B cell (primary cell): Measurements from ENCODE around the gene C5orf15. TPM values are rescaled to one million over a fixed set of nuclear protein-coding genes. Genes with fewer than 3 reads are reported as not detected.

Experiments
- ATAC-seq: fragments of 200-7000 bp; cut with Tn5 transposase; one replicate; pipeline ENCODE4 v1.10.0; 2021; ENCODE audit warnings: low read depth, mild to moderate bottlenecking, moderate number of reproducible peaks, moderate library complexity
- CTCF ChIA-PET: fragments of 350-600 bp; sonication (Branson Sonifier 250); formaldehyde crosslinking; loops from one replicate; lab custom pipeline; 2021; ENCODE audit warnings: antibody characterized with exemption, inconsistent platforms; lab: Charles Lee
- POLR2A ChIA-PET: fragments of 350-600 bp; sonication (Branson Sonifier 250); formaldehyde crosslinking; loops from one replicate; lab custom pipeline; 2021; ENCODE audit warnings: antibody characterized with exemption; lab: Charles Lee
- DNase-seq: peaks from one replicate; pipeline ENCODE4 v3.0.0; 2013
- H2AFZ ChIP-seq: 2 replicates; pipeline ENCODE4 v1.6.1; 2012; ENCODE audit warnings: mild to moderate bottlenecking, low read depth, low read length; ENCODE audit not compliant: insufficient read depth, poor library complexity, severe bottlenecking
- H3K27ac ChIP-seq, 2 donors: 1 replicate in 1 of 2; 2 replicates in 1 of 2; pipeline ENCODE4 v1.5.1; 2012 to 2013; ENCODE audit warnings: low read length in 2 of 2, mild to moderate bottlenecking in 2 of 2, moderate library complexity in 1 of 2
- H3K27me3 ChIP-seq, 4 experiments: fragments of 200-600 bp in 1 of 4; sonication (generic) in 1 of 4; replicated peaks in 1 of 4; 1 replicate in 2 of 4; 2 replicates in 2 of 4; pipeline versions ENCODE4 v1.6.1 to v1.7.0; 2013 to 2016; ENCODE audit warnings: low read length in 3 of 4, mild to moderate bottlenecking in 2 of 4, mixed read lengths in 1 of 4, moderate library complexity in 1 of 4; ENCODE audit not compliant: insufficient read depth in 4 of 4, control insufficient read depth in 3 of 4; ENCODE audit errors: control extremely low read depth in 1 of 4
- H3K36me3 ChIP-seq, 2 experiments: replicated peaks in 1 of 2; 1 replicate in 1 of 2; 2 replicates in 1 of 2; pipeline versions ENCODE4 v1.6.1 to v1.7.1; 2013; ENCODE audit warnings: low read length in 1 of 2; ENCODE audit not compliant: insufficient read depth in 2 of 2, control insufficient read depth in 1 of 2; ENCODE audit errors: control extremely low read depth in 1 of 2, extremely low read depth in 1 of 2
- H3K4me1 ChIP-seq, 2 donors: fragments of 200-600 bp in 1 of 2; sonication (generic) in 1 of 2; 1 replicate in 1 of 2; 2 replicates in 1 of 2; pipeline versions ENCODE4 v1.5.1 to v1.6.1; 2013 to 2017; ENCODE audit warnings: low read length in 2 of 2; ENCODE audit not compliant: control insufficient read depth in 2 of 2, insufficient read depth in 2 of 2
- H3K4me2 ChIP-seq: replicated peaks from 2 replicates; pipeline ENCODE3; 2012; ENCODE audit warnings: mild to moderate bottlenecking, low read depth, low read length; ENCODE audit not compliant: poor library complexity, severe bottlenecking
- H3K4me3 ChIP-seq, 5 experiments: fragments of 200-600 bp in 1 of 5; sonication (generic) in 1 of 5; 1 replicate in 3 of 5; 2 replicates in 2 of 5; pipeline versions ENCODE4 v1.5.1 to v1.7.0; 2011 to 2016; ENCODE audit warnings: low read length in 4 of 5, mild to moderate bottlenecking in 4 of 5, low read depth in 2 of 5, control low read depth in 1 of 5, moderate library complexity in 1 of 5; ENCODE audit not compliant: insufficient read depth in 1 of 5; ENCODE audit errors: control extremely low read depth in 1 of 5, extremely low read depth in 1 of 5
- H3K79me2 ChIP-seq: fragments of 200-600 bp; sonication (generic); one replicate; pipeline ENCODE4 v1.6.0; 2016; ENCODE audit warnings: low read length; ENCODE audit not compliant: control insufficient read depth, insufficient read depth
- H3K9ac ChIP-seq: fragments of 200-600 bp; sonication (generic); 2 replicates; pipeline ENCODE4 v1.6.1; 2017; ENCODE audit warnings: mild to moderate bottlenecking, low read length, moderate library complexity
- H3K9me3 ChIP-seq, 3 donors: one replicate each; pipeline versions ENCODE4 v1.6.1 to v1.7.1; 2013; ENCODE audit warnings: low read length in 2 of 3; ENCODE audit not compliant: control insufficient read depth in 2 of 3, insufficient read depth in 1 of 3; ENCODE audit errors: control extremely low read depth in 1 of 3
- H4K20me1 ChIP-seq: 2 replicates; pipeline ENCODE4 v1.6.0; 2012; ENCODE audit warnings: mild to moderate bottlenecking, low read length; ENCODE audit not compliant: insufficient read depth, control insufficient read depth, poor library complexity, severe bottlenecking
- H3K27ac Mint-ChIP-seq: one replicate; pipeline ENCODE4 v1.8.0; 2021; ENCODE audit warnings: mixed read lengths
- H3K27me3 Mint-ChIP-seq: one replicate; pipeline ENCODE4 v1.8.0; 2021; ENCODE audit warnings: mixed read lengths
- H3K4me1 Mint-ChIP-seq: one replicate; pipeline ENCODE4 v1.8.0; 2021; ENCODE audit warnings: mixed read lengths
- H3K4me3 Mint-ChIP-seq: one replicate; pipeline ENCODE4 v1.8.0; 2021; ENCODE audit warnings: mixed read lengths
- H3K9me3 Mint-ChIP-seq: one replicate; pipeline ENCODE4 v1.8.0; 2022; ENCODE audit warnings: mixed read lengths; ENCODE audit not compliant: insufficient read depth
- EZH2 ChIP-seq: IDR thresholded peaks from 2 replicates; pipeline ENCODE4 v1.6.1; 2012; ENCODE audit warnings: borderline replicate concordance, low read depth, mild to moderate bottlenecking, moderate library complexity, low read length; ENCODE audit not compliant: insufficient read depth, poor library complexity, severe bottlenecking
- WGBS: methylation state at CpG from one replicate; pipeline ENCODE4 v1.1.5; 2013; ENCODE audit warnings: missing lambda C conversion rate; ENCODE audit not compliant: insufficient coverage; 5-methylcytosine and 5-hydroxymethylcytosine counted together
- intact Hi-C: fragments of 100-400 bp; cut with micrococcal nuclease; formaldehyde crosslinking; loops from one replicate; pipeline ENCODE4 v1.10.0; 2022
- polyA plus RNA-seq: library from polyadenylated mRNA; depleted of rRNA; stranded (reverse); fragments of >200 nt; gene quantifications from 2 replicates; pipeline ENCODE4 v1.2.3, GENCODE V29; 2012
- total RNA-seq, 2 donors: library from RNA; stranded (reverse); fragments of 120-200 nt in 1 of 2; gene quantifications; 1 replicate in 1 of 2; 2 replicates in 1 of 2; pipeline versions ENCODE4 v1.2.3 to v1.2.4, GENCODE V29; 2013 to 2022
- TF ChIP-seq, protein P1 (sequence below): fragments of 200-600 bp; IDR thresholded peaks from one replicate; pipeline ENCODE4 v1.8.0; 2022; ENCODE audit warnings: antibody characterized with exemption, mild to moderate bottlenecking

Gene C5orf15
- total and polyA plus RNA-seq, 2 donors (not counting 1 experiment from before 2014, with no cell fraction given), result 22.7 to 28.2 TPM

DNA sequence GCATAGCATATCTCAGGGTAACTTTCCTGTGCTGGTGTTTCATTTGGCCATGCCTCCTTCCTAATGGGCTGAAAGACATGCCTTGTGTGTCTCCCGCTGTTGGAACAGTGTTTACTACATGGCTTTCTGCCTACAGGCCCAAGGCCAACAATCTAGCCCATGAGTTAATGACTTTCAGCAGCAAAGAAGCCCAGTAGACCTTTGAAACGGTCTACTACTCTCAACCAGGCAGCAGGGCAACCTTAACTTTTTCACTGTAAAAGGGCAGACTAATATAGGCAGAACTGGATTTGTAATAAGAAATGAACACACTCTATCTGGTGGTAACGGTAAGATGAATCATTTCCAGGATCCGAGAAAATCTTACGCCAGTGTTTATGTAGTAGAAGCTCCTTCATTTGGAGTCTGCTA is 21.0 kb downstream of the C5orf15 start:
- no peak overlapping the region for H3K27ac ChIP-seq
- Mint-ChIP-seq H3K27me3 (no peaks in the 10 kb centered on the region), H3K4me3 (no peak overlapping the region), H3K27ac (no peak overlapping the region), H3K9me3 (no peaks in the 10 kb centered on the region), H3K4me1 (peaks cover 16% of the 10 kb centered on the region)
- H3K79me2 ChIP-seq, result no peaks in the 10 kb centered on the region
- ChIA-PET POLR2A (interaction anchor here (0.5 to 1.2 kb wide), 3 partner anchors 11 to 22 kb away, joined by 3 to 8 read pairs (median 4); no protein-coding TSS in a partner anchor), CTCF (interaction anchor here (0.7 to 5.1 kb wide), 6 partner anchors 12 to 837 kb away, joined by 3 to 62 read pairs (median 4); no protein-coding TSS in a partner anchor)
- H3K27me3 ChIP-seq, result no peaks in the 10 kb centered on the region
- no peak overlapping the region for H2AFZ ChIP-seq
- no peaks in the 10 kb centered on the region for H3K9me3 ChIP-seq
- no peak overlapping the region for H3K9ac ChIP-seq
- intact Hi-C loops, result no loop called here
- WGBS, result 100% methylated on average over 1 of the region's 5 CpGs
- DNase-seq, result no peak
- peaks cover 7 to 20% of the 10 kb centered on the region in 2 donors for H3K4me1 ChIP-seq
- H3K36me3 ChIP-seq, result no peaks in the 10 kb centered on the region
- H3K4me2 ChIP-seq, result no peak overlapping the region
- TF ChIP-seq, protein P1, sequence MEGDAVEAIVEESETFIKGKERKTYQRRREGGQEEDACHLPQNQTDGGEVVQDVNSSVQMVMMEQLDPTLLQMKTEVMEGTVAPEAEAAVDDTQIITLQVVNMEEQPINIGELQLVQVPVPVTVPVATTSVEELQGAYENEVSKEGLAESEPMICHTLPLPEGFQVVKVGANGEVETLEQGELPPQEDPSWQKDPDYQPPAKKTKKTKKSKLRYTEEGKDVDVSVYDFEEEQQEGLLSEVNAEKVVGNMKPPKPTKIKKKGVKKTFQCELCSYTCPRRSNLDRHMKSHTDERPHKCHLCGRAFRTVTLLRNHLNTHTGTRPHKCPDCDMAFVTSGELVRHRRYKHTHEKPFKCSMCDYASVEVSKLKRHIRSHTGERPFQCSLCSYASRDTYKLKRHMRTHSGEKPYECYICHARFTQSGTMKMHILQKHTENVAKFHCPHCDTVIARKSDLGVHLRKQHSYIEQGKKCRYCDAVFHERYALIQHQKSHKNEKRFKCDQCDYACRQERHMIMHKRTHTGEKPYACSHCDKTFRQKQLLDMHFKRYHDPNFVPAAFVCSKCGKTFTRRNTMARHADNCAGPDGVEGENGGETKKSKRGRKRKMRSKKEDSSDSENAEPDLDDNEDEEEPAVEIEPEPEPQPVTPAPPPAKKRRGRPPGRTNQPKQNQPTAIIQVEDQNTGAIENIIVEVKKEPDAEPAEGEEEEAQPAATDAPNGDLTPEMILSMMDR, result no peak
- no peak for TF ChIP-seq EZH2
- H4K20me1 ChIP-seq, result no peaks in the 10 kb centered on the region
- no peak for ATAC-seq
- H3K4me3 ChIP-seq, result no peak overlapping the region

DNA sequence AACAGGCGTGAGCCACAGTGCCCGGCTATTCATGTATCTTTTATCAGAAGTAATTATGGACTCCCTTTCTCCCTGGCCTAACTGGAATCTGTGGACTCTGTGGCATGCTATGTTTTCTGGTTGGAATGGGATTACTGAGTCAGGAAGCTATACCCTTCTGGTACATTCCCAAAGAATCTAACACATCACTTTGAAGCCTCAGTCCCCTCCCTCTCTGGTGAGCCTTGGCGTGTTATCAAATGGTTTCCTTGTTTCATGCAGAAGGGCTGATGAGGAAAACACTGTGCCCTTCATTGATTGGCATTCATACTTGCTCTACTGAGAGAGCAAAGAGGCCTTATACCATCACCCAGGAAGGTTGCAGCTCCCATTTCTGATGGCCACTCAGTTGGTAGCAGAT is 22.9 kb downstream of the C5orf15 start:
- ATAC-seq, result no peak
- H3K4me2 ChIP-seq, result no peak overlapping the region
- no peaks in the 10 kb centered on the region for H3K79me2 ChIP-seq
- no peaks in the 10 kb centered on the region for H3K27me3 Mint-ChIP-seq
- H3K9me3 Mint-ChIP-seq, result no peaks in the 10 kb centered on the region
- no peaks in the 10 kb centered on the region for H3K27me3 ChIP-seq
- no peak overlapping the region for H3K9ac ChIP-seq
- H3K4me3 ChIP-seq, result no peak overlapping the region
- 100% methylated on average over 1 of the region's 3 CpGs for WGBS
- ChIA-PET CTCF (interaction anchor here (0.8 to 5.1 kb wide), 21 partner anchors 9 to 835 kb away, joined by 3 to 87 read pairs (median 7); no protein-coding TSS in a partner anchor), POLR2A (interaction anchor here (0.7 kb wide), 1 partner anchor 522 kb away, joined by 7 read pairs; no protein-coding TSS in a partner anchor)
- no peak overlapping the region for H3K27ac Mint-ChIP-seq
- no peaks in the 10 kb centered on the region for H3K9me3 ChIP-seq
- no peak overlapping the region for H3K27ac ChIP-seq
- intact Hi-C loops, result no loop called here
- no peak overlapping the region for H3K4me3 Mint-ChIP-seq
- H4K20me1 ChIP-seq, result no peaks in the 10 kb centered on the region
- H2AFZ ChIP-seq, result no peak overlapping the region
- peaks cover 20 to 38% of the 10 kb centered on the region in 2 donors for H3K4me1 ChIP-seq
- peaks cover 29% of the 10 kb centered on the region for H3K4me1 Mint-ChIP-seq
- H3K36me3 ChIP-seq, result no peaks in the 10 kb centered on the region
- no peak for DNase-seq
- no peak for TF ChIP-seq EZH2
- TF ChIP-seq, protein P1, result no peak
